GM12878 (cell line): Measurements from ENCODE around the gene NBPF9. TPM values are rescaled to one million over a fixed set of nuclear protein-coding genes. Genes with fewer than 3 reads are reported as not detected.
"Not testable (repeated sequence)": the region's sequence is repeated elsewhere in the genome, so short reads cannot be mapped to it uniquely, and the experiment has no call there.

Source experiments
- ATAC-seq: fragments of 200-7000 bp; cut with Tn5 transposase; 3 replicates; pipeline ENCODE4 v1.9.1; 2020; ENCODE audit warnings: mild to moderate bottlenecking, moderate library complexity
- Bru-seq: library from RNA; stranded (reverse); fragments of 400-500 nt; gene quantifications from one replicate; lab custom pipeline; 2021; lab: Mats Ljungman, UMichigan
- BruChase-seq, 2 experiments: library from RNA; stranded (reverse); fragments of 400-500 nt; gene quantifications; one replicate each; lab custom pipeline; 2021; lab: Mats Ljungman, UMichigan
- BruUV-seq: library from RNA; stranded (reverse); fragments of 400-500 nt; replicated peaks from 2 replicates; lab custom pipeline; 2021; lab: Mats Ljungman, UMichigan
- CTCF ChIA-PET: fragments of 300-600 bp; sonication (Branson Sonifier 250); formaldehyde crosslinking; extraction: SDS; loops from one replicate; lab custom pipeline; 2021; ENCODE audit warnings: inconsistent platforms; lab: Yijun Ruan, JAX
- POLR2A ChIA-PET: fragments of 350-600 bp; formaldehyde crosslinking; extraction: SDS; loops from one replicate; lab custom pipeline; 2021; ENCODE audit warnings: inconsistent platforms; lab: Charles Lee
- RAD21 ChIA-PET: fragments of 300-600 bp; sonication (Branson Sonifier 250); formaldehyde crosslinking; loops from one replicate; lab custom pipeline; 2023; ENCODE audit warnings: antibody characterized with exemption; ENCODE audit not compliant: unreplicated experiment; lab: Charles Lee
- SMC1A ChIA-PET: fragments of 300-600 bp; sonication (Branson Sonifier 250); formaldehyde crosslinking; loops from one replicate; lab custom pipeline; 2023; ENCODE audit not compliant: unreplicated experiment, uncharacterized antibody; lab: Charles Lee
- DNase-seq: peaks from one replicate; pipeline ENCODE4 v3.0.0-alpha.2; 2011; ENCODE audit warnings: low read depth, low spot score
- FAIRE-seq: peaks from 3 replicates; lab custom pipeline; 2011; peaks lifted over from hg19 to GRCh38; lab: Jason Lieb, UNC
- H2AFZ ChIP-seq: 2 replicates; pipeline ENCODE4 v1.6.0; 2011; ENCODE audit warnings: low read depth, low read length, control low read depth; ENCODE audit not compliant: control insufficient read depth
- H3K27ac ChIP-seq: 2 replicates; pipeline ENCODE4 v1.5.1; 2011; ENCODE audit warnings: control low read depth; ENCODE audit not compliant: control insufficient read depth, insufficient read depth
- H3K27me3 ChIP-seq, 2 experiments: replicated peaks in 1 of 2; 2 replicates each; pipeline versions ENCODE4 v1.6.0 to v1.6.1; 2011; ENCODE audit warnings: low read length in 1 of 2; ENCODE audit not compliant: control insufficient read depth in 2 of 2, insufficient read depth in 2 of 2
- H3K36me3 ChIP-seq, 2 experiments: 2 replicates each; pipeline ENCODE4 v1.5.1; 2011; ENCODE audit warnings: low read length in 1 of 2; ENCODE audit not compliant: control insufficient read depth in 2 of 2, insufficient read depth in 2 of 2
- H3K4me1 ChIP-seq: 2 replicates; pipeline ENCODE4 v1.6.1; 2011; ENCODE audit warnings: mild to moderate bottlenecking, low read length, moderate library complexity, mixed read lengths; ENCODE audit not compliant: control insufficient read depth, insufficient read depth
- H3K4me2 ChIP-seq: 2 replicates; pipeline ENCODE4 v1.6.0; 2011; ENCODE audit warnings: control low read depth; ENCODE audit not compliant: control insufficient read depth, insufficient read depth
- H3K4me3 ChIP-seq: fragments of 200-600 bp; sonication (generic); 2 replicates; pipeline ENCODE4 v1.5.1; 2016
- H3K79me2 ChIP-seq: 2 replicates; pipeline ENCODE4 v1.6.0; 2011; ENCODE audit warnings: low read length; ENCODE audit not compliant: control insufficient read depth, insufficient read depth
- H3K9ac ChIP-seq: 2 replicates; pipeline ENCODE4 v1.8.0; 2011; ENCODE audit warnings: low read length, control low read depth, mixed read lengths; ENCODE audit not compliant: control insufficient read depth, insufficient read depth
- H3K9me3 ChIP-seq: replicated peaks from 3 replicates; pipeline ENCODE4 v1.5.1; 2011; ENCODE audit warnings: mild to moderate bottlenecking, low read length; ENCODE audit not compliant: control insufficient read depth, insufficient read depth
- H4K20me1 ChIP-seq: 2 replicates; pipeline ENCODE4 v1.6.0; 2011; ENCODE audit not compliant: control insufficient read depth, insufficient read depth
- WGBS: methylation state at CpG from one replicate; pipeline ENCODE4 v1.1.6; 2016; ENCODE audit warnings: low lambda C conversion rate; ENCODE audit not compliant: insufficient replicate concordance, insufficient coverage; ENCODE audit errors: missing lambda C conversion rate; 5-methylcytosine and 5-hydroxymethylcytosine counted together
- in situ Hi-C: fragments of 300-500 bp; cut with MboI; formaldehyde crosslinking; loops from 9 replicates; pipeline ENCODE4 v1.14.3; 2018; ENCODE audit warnings: mixed read lengths
- intact Hi-C: fragments of 100-400 bp; cut with micrococcal nuclease; formaldehyde crosslinking; loops from one replicate; pipeline ENCODE4 v1.14.2; 2022; ENCODE audit not compliant: unreplicated experiment
- long read RNA-seq, 2 experiments: library from polyadenylated mRNA; unstranded; transcript quantifications; one replicate each; pipeline ENCODE4 v2.0.0, GENCODE V29; 2019 to 2020
- polyA minus RNA-seq, 3 experiments: library from RNA; depleted of rRNA, polyadenylated mRNA; stranded (reverse); fragments of >200 nt; gene quantifications; 2 replicates each; pipeline ENCODE4 v1.2.3, GENCODE V29; 2011
- polyA plus RNA-seq, 11 experiments: library from polyadenylated mRNA; depleted of rRNA in 4 of 11; unstranded in 6 of 11; stranded (reverse) in 5 of 11; fragments of >200 nt; fragmentation: Nextera tagmentation in 4 of 11; fragmentation: Illumina TruSeq in 1 of 11; extraction: Ambion mirVana in 4 of 11; extraction: Trizol in 1 of 11; gene quantifications; 1 replicate in 1 of 11; 2 replicates in 10 of 11; pipeline versions ENCODE4 v1.2.1 to v1.2.3, GENCODE V29; 2011 to 2016; ENCODE audit warnings: inconsistent platforms in 2 of 11, missing spikeins in 2 of 11, low read depth in 1 of 11
- total RNA-seq, 4 experiments: library from RNA; depleted of rRNA in 3 of 4; stranded (reverse); fragments of >200 nt in 3 of 4; fragmentation: Illumina TruSeq in 1 of 4; extraction: Trizol in 1 of 4; gene quantifications; 2 replicates each; pipeline versions ENCODE4 v1.2.1 to v1.2.3, GENCODE V29; 2013 to 2021

NBPF9 gene
- total RNA-seq (2013; cell fraction: nucleolus; rRNA removed): 37.0 and 39.2 TPM in 2 replicates
- total RNA-seq (2014; rRNA removed) (8.9 and 10.0 TPM in 2 replicates), total RNA-seq (2014; rRNA removed; fragmentation: Illumina TruSeq; extraction: Trizol) (11.7 and 12.3 TPM in 2 replicates), total RNA-seq (2021) (11.3 and 11.8 TPM in 2 replicates), polyA plus RNA-seq (2011; rRNA removed) (15.9 and 16.7 TPM in 2 replicates), polyA plus RNA-seq (2014; fragmentation: Illumina TruSeq; extraction: Trizol) (13.7 and 18.9 TPM in 2 replicates), polyA plus RNA-seq (2014; fragmentation: Nextera tagmentation; extraction: Ambion mirVana) (1 to 10 TPM; 2.0 to 3.8 TPM), polyA plus RNA-seq (2014; rRNA removed) (11.6 and 12.5 TPM in 2 replicates), polyA plus RNA-seq (2016; fragmentation: Nextera tagmentation; extraction: Ambion mirVana) (1 to 10 TPM; 3.6 to 4.9 TPM), polyA minus RNA-seq (2011; rRNA and poly(A)+ RNA removed) (19.3 and 20.9 TPM in 2 replicates), Bru-seq, nascent RNA (percentile 67 among the genes with signal in this experiment), BruChase-seq, experiment 1, labeled RNA remaining after a 6-hour chase (percentile 74 among the genes with signal in this experiment), BruChase-seq, experiment 2, labeled RNA remaining after a 2-hour chase (percentile 75 among the genes with signal in this experiment)
- polyA plus RNA-seq (2011; ENCODE audit: low read depth): 8.5 TPM
- polyA plus RNA-seq (2011; cell fraction: cytosol; rRNA removed): 9.3 and 9.4 TPM in 2 replicates
- polyA plus RNA-seq (2011; cell fraction: nucleus; rRNA removed): 41.9 and 45.8 TPM in 2 replicates
- polyA plus RNA-seq (2012): 9.7 and 11.2 TPM in 2 replicates
- polyA minus RNA-seq (2011; cell fraction: cytosol; rRNA and poly(A)+ RNA removed): 3.9 and 4.6 TPM in 2 replicates
- 19.1 and 27.1 TPM in 2 replicates for polyA minus RNA-seq (2011; cell fraction: nucleus; rRNA and poly(A)+ RNA removed)
- long read RNA-seq, experiment 1, partial matches to known transcripts: 2 of 5 reads
- long read RNA-seq, experiment 1, other reads (novel, unspliced or antisense): 3 of 5 reads
- long read RNA-seq, experiment 2, partial matches to known transcripts: 2 of 13 reads
- long read RNA-seq, experiment 2, other reads (novel, unspliced or antisense): 11 of 13 reads

DNA sequence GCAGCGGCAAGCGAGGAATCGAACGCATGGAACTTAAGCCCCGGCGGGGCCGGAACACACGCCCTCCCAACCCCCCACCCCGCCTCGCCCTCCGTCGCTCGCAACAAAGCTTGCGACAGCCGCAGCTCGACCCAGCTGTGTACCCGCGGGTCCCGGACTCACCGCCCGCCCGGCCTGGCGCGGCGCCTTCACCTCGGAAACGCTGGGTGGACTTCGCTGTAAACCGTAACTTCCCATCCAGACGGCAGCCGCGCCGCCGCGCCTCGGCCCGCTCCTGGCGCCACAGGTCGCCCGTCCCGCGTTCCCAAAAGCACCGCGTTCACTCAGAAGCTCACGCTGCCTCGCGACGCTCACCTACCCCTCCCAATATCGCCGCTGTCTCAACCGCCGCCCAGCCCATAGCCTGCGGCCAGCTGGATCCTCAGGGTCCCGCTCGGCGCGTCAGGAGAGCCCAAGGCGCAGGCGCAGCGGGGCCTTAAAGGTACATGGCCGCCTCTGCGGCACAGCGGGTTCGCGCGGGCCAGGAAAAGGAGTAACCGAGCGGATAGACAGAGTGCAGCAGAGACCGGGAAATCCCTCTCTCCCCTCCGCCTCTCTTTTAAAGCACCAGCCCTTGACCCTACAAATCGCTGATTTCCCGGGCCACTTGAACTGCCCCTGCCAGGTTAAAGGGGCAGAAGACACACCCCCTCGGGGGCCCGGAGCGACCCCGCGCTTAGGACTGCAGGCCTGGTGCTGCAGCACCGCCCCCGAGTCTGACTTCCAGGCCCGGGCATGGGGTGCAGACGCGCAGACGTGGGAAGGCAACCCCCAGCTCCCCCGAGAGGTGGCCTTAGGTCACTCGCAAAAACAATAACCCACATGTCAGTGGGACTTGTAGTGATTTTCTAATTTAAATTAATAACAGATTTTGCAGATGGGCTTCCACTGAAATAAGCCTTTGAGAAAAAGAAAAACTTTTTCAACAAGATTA is at the start of gene NBPF9:
Gene NBPF9 (minus strand): TSS at position 443 of the 973 bp plus-strand sequence. CDS start 21,412 bp downstream, outside the sequence.
- POLR2A ChIA-PET, intact Hi-C loops, in situ Hi-C loops, H3K9me3 ChIP-seq, H4K20me1 ChIP-seq, DNase-seq, H3K79me2 ChIP-seq, H3K9ac ChIP-seq, H2AFZ ChIP-seq, H3K27ac ChIP-seq, FAIRE-seq, BruUV-seq, H3K4me2 ChIP-seq, H3K27me3 ChIP-seq, H3K4me1 ChIP-seq, H3K4me3 ChIP-seq, H3K36me3 ChIP-seq, SMC1A ChIA-PET, RAD21 ChIA-PET, CTCF ChIA-PET: not testable (repeated sequence)
- ATAC-seq: peak; percentile 99
- 0% methylated on average over 11 of the region's 85 CpGs for WGBS

GRCh38 chr1:149149909-149150308 is 46.6 kb upstream of the NBPF9 start:
- FAIRE-seq, POLR2A ChIA-PET, H3K36me3 ChIP-seq, H2AFZ ChIP-seq, SMC1A ChIA-PET, H3K4me1 ChIP-seq, CTCF ChIA-PET, H4K20me1 ChIP-seq, DNase-seq, in situ Hi-C loops, H3K9ac ChIP-seq, intact Hi-C loops, H3K27me3 ChIP-seq, H3K79me2 ChIP-seq, H3K27ac ChIP-seq, ATAC-seq, H3K4me3 ChIP-seq, RAD21 ChIA-PET, H3K4me2 ChIP-seq, BruUV-seq, H3K9me3 ChIP-seq: not testable (repeated sequence)
- 81% methylated on average over 4 of the region's 4 CpGs for WGBS

DNA sequence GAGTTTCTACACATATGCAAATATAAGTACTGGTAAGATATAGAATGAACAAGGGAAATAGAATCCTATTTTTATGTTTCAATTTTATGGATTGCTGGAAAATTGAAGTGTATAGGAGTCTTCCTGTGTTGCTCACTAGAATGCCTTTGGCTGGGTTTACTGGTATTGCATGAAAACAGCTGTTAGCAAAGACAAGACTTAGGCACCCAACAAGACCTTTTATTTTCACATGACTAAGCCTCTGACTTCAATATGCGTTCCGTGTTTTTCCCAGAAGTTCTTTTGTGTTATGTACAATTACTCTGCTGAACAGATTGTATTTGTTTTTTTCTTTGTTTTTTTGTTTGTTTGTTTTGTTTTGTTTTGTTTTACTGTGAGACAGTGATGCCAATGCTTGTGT is 34.2 kb upstream of the NBPF9 start:
- CTCF ChIA-PET, H3K36me3 ChIP-seq, H3K79me2 ChIP-seq, POLR2A ChIA-PET, in situ Hi-C loops, H3K27ac ChIP-seq, intact Hi-C loops, H4K20me1 ChIP-seq, H3K9ac ChIP-seq, SMC1A ChIA-PET, FAIRE-seq, RAD21 ChIA-PET, H3K4me1 ChIP-seq, BruUV-seq, H3K4me2 ChIP-seq, DNase-seq, H3K4me3 ChIP-seq, H2AFZ ChIP-seq, ATAC-seq, H3K27me3 ChIP-seq, H3K9me3 ChIP-seq: not testable (repeated sequence)
- no CpG with 5 or more reads among the region's 2 CpGs for WGBS
